ENCODE measurements around the gene KCNK5. TPM values are rescaled to one million over a fixed set of nuclear protein-coding genes. Genes with fewer than 3 reads are reported as not detected.
A peak's percentile ranks its signal among the peaks of the same experiment; 100 is the strongest.

The KCNK5 gene
- total RNA-seq, 1 donor from 2014 or later: 33.8 TPM

GRCh38 chr6:39157511-39157910, 71.8 kb downstream of the KCNK5 start:
- Mint-ChIP-seq H3K4me3 (no peak overlapping the region), H3K9me3 (peaks cover 4% of the 10 kb centered on the region), H3K27me3 (no peaks in the 10 kb centered on the region), H3K36me3 (ENCODE audit: low read depth) (peaks cover 6% of the 10 kb centered on the region), H3K27ac (no peak overlapping the region), H3K4me1 (peaks cover 11% of the 10 kb centered on the region)
- intact Hi-C loops (cut with micrococcal nuclease): loop anchor here (10.0 kb wide), 1 partner anchor 73 kb away; no protein-coding TSS in a partner anchor
- no peak for DNase-seq

GRCh38 chr6:39156801-39157200, 72.5 kb downstream of the KCNK5 start:
- Mint-ChIP-seq H3K4me3 (no peak overlapping the region), H3K27ac (no peak overlapping the region), H3K9me3 (peaks cover 4% of the 10 kb centered on the region), H3K36me3 (ENCODE audit: low read depth) (peaks cover 6% of the 10 kb centered on the region), H3K4me1 (peaks cover 17% of the 10 kb centered on the region), H3K27me3 (no peaks in the 10 kb centered on the region)
- DNase-seq: no peak
- intact Hi-C loops (cut with micrococcal nuclease): loop anchor here (10.0 kb wide), 1 partner anchor 72 kb away; no protein-coding TSS in a partner anchor

DNA sequence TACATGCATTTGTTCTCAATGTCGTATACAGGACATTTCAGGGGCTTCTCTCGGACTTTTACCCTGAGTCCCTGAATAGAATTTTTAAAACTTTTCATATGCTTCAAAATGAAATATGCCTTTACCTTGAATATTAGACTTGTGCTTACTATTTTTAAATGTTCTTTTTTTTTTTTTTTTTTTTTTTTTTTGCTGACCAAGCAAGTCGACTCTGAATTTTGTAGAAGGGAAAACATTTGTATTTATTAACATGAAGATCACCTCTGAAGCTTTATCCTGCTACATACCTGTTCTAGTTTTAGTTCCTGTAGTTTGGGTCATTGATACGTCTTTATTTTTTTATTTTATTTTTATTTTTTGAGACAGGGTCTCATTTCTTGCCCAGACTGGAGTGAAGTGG, 74.6 kb downstream of the KCNK5 start:
- H3K36me3 Mint-ChIP-seq (ENCODE audit: low read depth): peaks cover 2% of the 10 kb centered on the region
- no peaks in the 10 kb centered on the region for H3K9me3 Mint-ChIP-seq
- peaks cover 20% of the 10 kb centered on the region for H3K4me1 Mint-ChIP-seq
- no peak for DNase-seq
- peak overlapping the region; percentile 83 for H3K27ac Mint-ChIP-seq
- intact Hi-C loops (cut with micrococcal nuclease): loop anchor here (1.0 to 10.0 kb wide), 2 partner anchors 43 to 70 kb away; no protein-coding TSS in a partner anchor
- no peak overlapping the region for H3K4me3 Mint-ChIP-seq
- peaks cover 2% of the 10 kb centered on the region for H3K27me3 Mint-ChIP-seq

- Mint-ChIP-seq H3K36me3 (ENCODE audit: low read depth) (peaks cover 2% of the 10 kb centered on the region), H3K9me3 (no peaks in the 10 kb centered on the region), H3K27ac (peak overlapping the region; percentile 83), H3K4me1 (peaks cover 22% of the 10 kb centered on the region), H3K27me3 (peaks cover 4% of the 10 kb centered on the region), H3K4me3 (no peak overlapping the region)
- intact Hi-C loops (cut with micrococcal nuclease): loop anchor here (1.0 to 10.0 kb wide), 4 partner anchors 40 to 75 kb away; partner anchors contain the start of gene KCNK5
- DNase-seq: peak; percentile 71
Measured at GRCh38 chr6:39153766-39154397, 75.4 kb downstream of the KCNK5 start.

DNA sequence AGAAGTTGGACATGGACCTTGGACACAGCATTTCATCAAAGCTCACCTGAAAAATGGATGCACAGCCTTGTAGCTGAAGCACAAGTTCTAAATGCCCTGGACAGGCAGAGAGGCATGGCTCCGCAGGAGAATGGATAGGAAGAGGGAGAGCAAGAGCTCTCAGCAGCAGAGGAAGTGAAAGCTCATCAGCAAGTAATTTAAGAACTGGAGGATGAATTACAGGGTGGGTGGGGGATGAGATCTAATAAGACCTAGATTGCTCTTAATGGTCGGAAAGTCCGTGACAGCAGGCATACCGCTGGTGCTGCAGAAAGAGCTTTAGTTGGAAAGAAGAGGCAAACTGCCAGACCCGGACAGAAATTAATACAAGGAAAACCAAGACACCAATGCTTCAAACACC, 77.0 kb downstream of the KCNK5 start:
- peaks cover 4% of the 10 kb centered on the region for H3K27me3 Mint-ChIP-seq
- intact Hi-C loops (cut with micrococcal nuclease): loop anchor here (2.0 to 10.0 kb wide), 2 partner anchors 67 to 77 kb away; partner anchors contain the start of gene KCNK5
- H3K4me1 Mint-ChIP-seq: peaks cover 26% of the 10 kb centered on the region
- H3K36me3 Mint-ChIP-seq (ENCODE audit: low read depth): no peaks in the 10 kb centered on the region
- no peak for DNase-seq
- no peak overlapping the region for H3K27ac Mint-ChIP-seq
- H3K4me3 Mint-ChIP-seq: no peak overlapping the region
- no peaks in the 10 kb centered on the region for H3K9me3 Mint-ChIP-seq

DNA sequence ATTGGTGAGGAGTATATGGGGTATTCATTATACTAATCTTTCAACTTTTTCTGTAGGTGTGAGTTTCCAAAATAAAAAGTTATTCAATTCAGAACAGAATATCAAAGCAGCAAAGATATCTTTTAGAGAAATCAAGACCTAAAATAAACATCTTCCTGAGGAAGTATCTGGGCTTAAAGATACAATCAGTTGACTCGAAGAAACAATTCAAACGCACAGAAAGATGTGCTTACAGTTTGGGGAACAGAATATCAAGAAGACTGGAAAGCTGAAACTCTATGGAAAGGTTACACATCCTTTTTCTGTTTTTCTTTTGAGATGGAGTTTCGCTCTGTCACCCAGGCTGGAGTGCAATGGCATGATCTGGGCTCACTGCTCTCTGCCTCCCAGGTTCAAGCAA, 78.1 kb downstream of the KCNK5 start:
- Mint-ChIP-seq H3K27me3 (peaks cover 4% of the 10 kb centered on the region), H3K36me3 (ENCODE audit: low read depth) (no peaks in the 10 kb centered on the region), H3K9me3 (no peaks in the 10 kb centered on the region), H3K4me1 (peaks cover 26% of the 10 kb centered on the region), H3K4me3 (no peak overlapping the region), H3K27ac (no peak overlapping the region)
- intact Hi-C loops (cut with micrococcal nuclease): loop anchor here (10.0 kb wide), 1 partner anchor 66 kb away; no protein-coding TSS in a partner anchor
- DNase-seq: no peak

- peaks cover 5% of the 10 kb centered on the region for H3K4me1 Mint-ChIP-seq
Measured at GRCh38 chr6:39144481-39145173, 84.6 kb downstream of the KCNK5 start.

GRCh38 chr6:39143238-39143930, 85.9 kb downstream of the KCNK5 start:
- no peaks in the 10 kb centered on the region for H3K9me3 Mint-ChIP-seq
- intact Hi-C loops (cut with micrococcal nuclease): no loop called here
- peaks cover 11% of the 10 kb centered on the region for H3K27me3 Mint-ChIP-seq
- no peak overlapping the region for H3K27ac Mint-ChIP-seq
- peaks cover 4% of the 10 kb centered on the region for H3K4me1 Mint-ChIP-seq
- no peak for DNase-seq
- no peaks in the 10 kb centered on the region for H3K36me3 Mint-ChIP-seq (ENCODE audit: low read depth)
- H3K4me3 Mint-ChIP-seq: no peak overlapping the region

More at GRCh38 chr6:39144481-39145173, 84.6 kb downstream of the KCNK5 start:
- Mint-ChIP-seq H3K27ac (no peak overlapping the region), H3K36me3 (ENCODE audit: low read depth) (no peaks in the 10 kb centered on the region), H3K27me3 (peaks cover 11% of the 10 kb centered on the region), H3K4me3 (no peak overlapping the region), H3K9me3 (no peaks in the 10 kb centered on the region)
- no peak for DNase-seq
- intact Hi-C loops (cut with micrococcal nuclease): no loop called here

- Mint-ChIP-seq H3K4me3 (no peak overlapping the region), H3K9me3 (peaks cover 11% of the 10 kb centered on the region), H3K27me3 (peaks cover 11% of the 10 kb centered on the region), H3K36me3 (ENCODE audit: low read depth) (no peaks in the 10 kb centered on the region), H3K4me1 (no peaks in the 10 kb centered on the region), H3K27ac (no peak overlapping the region)
- intact Hi-C loops (cut with micrococcal nuclease): no loop called here
- DNase-seq: no peak
Measured at GRCh38 chr6:39140556-39141167, 88.6 kb downstream of the KCNK5 start.

Other genes with a start within 250 kb of the KCNK5 start
- 0.09 TPM in 2 replicates for gene GLP1R, start 180.7 kb downstream of the KCNK5 start, total RNA-seq
- 13.7 and 14.8 TPM in 2 replicates for gene SAYSD1, start 114.3 kb downstream of the KCNK5 start, total RNA-seq
- gene KCNK17, start 84.9 kb upstream of the KCNK5 start, total RNA-seq: not detected in 2 replicates
- not detected in 2 replicates for gene KCNK16, start 93.2 kb upstream of the KCNK5 start, total RNA-seq

All from activated CD4-positive, alpha-beta T cell treated with anti-CD3 and anti-CD28 coated beads, Interleukin-2, amount 10 ng/mL, durations not matched to agents 24 days and 14 days (primary cell).